Measurements from ENCODE around the gene LCN12.

Gene LCN12

GRCh38 chr9:136969774-136970173, 17.7 kb downstream of the LCN12 start:
- no peaks in the 10 kb centered on the region for H3K36me3 ChIP-seq
- no peak overlapping the region for H3K4me3 ChIP-seq (ENCODE audit: low read depth, low read length)
- DNase-seq = no peak
- H3K9me3 ChIP-seq (ENCODE audit: severe bottlenecking) = no peaks in the 10 kb centered on the region
- no peak overlapping the region for H3K27ac ChIP-seq
- TF ChIP-seq, protein P1, sequence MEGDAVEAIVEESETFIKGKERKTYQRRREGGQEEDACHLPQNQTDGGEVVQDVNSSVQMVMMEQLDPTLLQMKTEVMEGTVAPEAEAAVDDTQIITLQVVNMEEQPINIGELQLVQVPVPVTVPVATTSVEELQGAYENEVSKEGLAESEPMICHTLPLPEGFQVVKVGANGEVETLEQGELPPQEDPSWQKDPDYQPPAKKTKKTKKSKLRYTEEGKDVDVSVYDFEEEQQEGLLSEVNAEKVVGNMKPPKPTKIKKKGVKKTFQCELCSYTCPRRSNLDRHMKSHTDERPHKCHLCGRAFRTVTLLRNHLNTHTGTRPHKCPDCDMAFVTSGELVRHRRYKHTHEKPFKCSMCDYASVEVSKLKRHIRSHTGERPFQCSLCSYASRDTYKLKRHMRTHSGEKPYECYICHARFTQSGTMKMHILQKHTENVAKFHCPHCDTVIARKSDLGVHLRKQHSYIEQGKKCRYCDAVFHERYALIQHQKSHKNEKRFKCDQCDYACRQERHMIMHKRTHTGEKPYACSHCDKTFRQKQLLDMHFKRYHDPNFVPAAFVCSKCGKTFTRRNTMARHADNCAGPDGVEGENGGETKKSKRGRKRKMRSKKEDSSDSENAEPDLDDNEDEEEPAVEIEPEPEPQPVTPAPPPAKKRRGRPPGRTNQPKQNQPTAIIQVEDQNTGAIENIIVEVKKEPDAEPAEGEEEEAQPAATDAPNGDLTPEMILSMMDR (IDR thresholded peaks at IDR 0.05; ENCODE audit: low read depth, low read length) = no peak
- no peaks in the 10 kb centered on the region for H3K27me3 ChIP-seq (ENCODE audit: insufficient read depth, low read depth, severe bottlenecking)

- Histone ChIP-seq H3K9me3 (ENCODE audit: severe bottlenecking) (no peaks in the 10 kb centered on the region), H3K27ac (no peak overlapping the region), H3K4me3 (ENCODE audit: low read depth, low read length) (no peak overlapping the region), H3K27me3 (ENCODE audit: insufficient read depth, low read depth, severe bottlenecking) (no peaks in the 10 kb centered on the region), H3K36me3 (no peaks in the 10 kb centered on the region)
- DNase-seq = no peak
- TF ChIP-seq, protein P1 (IDR thresholded peaks at IDR 0.05; ENCODE audit: low read depth, low read length) = no peak
These were observed 18.3 kb downstream of the LCN12 start for GRCh38 chr9:136970361-136970760.

- Histone ChIP-seq H3K4me3 (ENCODE audit: low read depth, low read length) (no peak overlapping the region), H3K27ac (no peak overlapping the region), H3K36me3 (no peaks in the 10 kb centered on the region), H3K9me3 (ENCODE audit: severe bottlenecking) (no peaks in the 10 kb centered on the region), H3K27me3 (ENCODE audit: insufficient read depth, low read depth, severe bottlenecking) (no peaks in the 10 kb centered on the region)
- no peak for DNase-seq
- TF ChIP-seq, protein P1 (IDR thresholded peaks at IDR 0.05; ENCODE audit: low read depth, low read length) = no peak
These were observed 19.7 kb downstream of the LCN12 start for GRCh38 chr9:136971746-136972145.

GRCh38 chr9:136972335-136972734, 20.3 kb downstream of the LCN12 start:
- Histone ChIP-seq H3K27ac (no peak overlapping the region), H3K9me3 (ENCODE audit: severe bottlenecking) (no peaks in the 10 kb centered on the region), H3K27me3 (ENCODE audit: insufficient read depth, low read depth, severe bottlenecking) (no peaks in the 10 kb centered on the region), H3K4me3 (ENCODE audit: low read depth, low read length) (no peak overlapping the region), H3K36me3 (no peaks in the 10 kb centered on the region)
- TF ChIP-seq, protein P1 (IDR thresholded peaks at IDR 0.05; ENCODE audit: low read depth, low read length) = no peak
- DNase-seq = no peak

GRCh38 chr9:136972743-136973142, 20.7 kb downstream of the LCN12 start:
- H3K27me3 ChIP-seq (ENCODE audit: insufficient read depth, low read depth, severe bottlenecking) = no peaks in the 10 kb centered on the region
- TF ChIP-seq, protein P1 (IDR thresholded peaks at IDR 0.05; ENCODE audit: low read depth, low read length) = no peak
- H3K9me3 ChIP-seq (ENCODE audit: severe bottlenecking) = no peaks in the 10 kb centered on the region
- no peaks in the 10 kb centered on the region for H3K36me3 ChIP-seq
- H3K27ac ChIP-seq = no peak overlapping the region
- peak; percentile 56 for DNase-seq
- H3K4me3 ChIP-seq (ENCODE audit: low read depth, low read length) = no peak overlapping the region

Measured in WERI-Rb-1 (cell line).